ENCODE data around the gene STXBP1. TPM values are rescaled to one million over a fixed set of nuclear protein-coding genes. Genes with fewer than 3 reads are reported as not detected.

Gene STXBP1
- total and polyA plus RNA-seq, 9 of the 15 experiments (the other 6 are each of a cell fraction or from before 2014, with no cell fraction given), result 4.6 to 35.1 (median 9.7) TPM

GRCh38 chr9:127714020-127714750, 102.1 kb downstream of the STXBP1 start:
- H3K9ac ChIP-seq (ENCODE audit: insufficient read depth in 1 of 2, low read depth in 2 of 2, low read length in 2 of 2), result peak overlapping the region in 1 of 2 experiments; percentile 98; a peak in 2 of 4 replicates

More at GRCh38 chr9:127714020-127714750, 102.1 kb downstream of the STXBP1 start:
- DNase-seq (ENCODE audit: extremely low read depth in 1 of 4, low spot score in 3 of 4), result no peak
- H3K4me2 ChIP-seq (ENCODE audit: insufficient read depth, low read length), result 0 out of 2 replicates have a peak overlapping the region, but pooled peaks have one; percentile 33
- H3K4me3 ChIP-seq, result peak overlapping the region; percentile 16; the same call in 1 of the 2 replicates
- no peak overlapping the region for H2AFZ ChIP-seq (ENCODE audit: low read depth, low read length)
- H3K36me3 ChIP-seq (ENCODE audit: control insufficient read depth, insufficient read depth, low read length), result no peaks in the 10 kb centered on the region
- TF ChIP-seq TFAM (CRISPR knock-in tag; conservative IDR thresholded peaks at IDR 0.05), result no peak
- no peak for TF ChIP-seq RCOR1 (IDR thresholded peaks at IDR 0.05; ENCODE audit: borderline replicate concordance in 1 of 2, low read depth in 2 of 2, low read length in 2 of 2)
- 0 out of 2 replicates have a peak, but pooled peaks have one; percentile 43 for TF ChIP-seq E2F5 (CRISPR knock-in tag; IDR thresholded peaks at IDR 0.05)
- TF ChIP-seq, protein P1, sequence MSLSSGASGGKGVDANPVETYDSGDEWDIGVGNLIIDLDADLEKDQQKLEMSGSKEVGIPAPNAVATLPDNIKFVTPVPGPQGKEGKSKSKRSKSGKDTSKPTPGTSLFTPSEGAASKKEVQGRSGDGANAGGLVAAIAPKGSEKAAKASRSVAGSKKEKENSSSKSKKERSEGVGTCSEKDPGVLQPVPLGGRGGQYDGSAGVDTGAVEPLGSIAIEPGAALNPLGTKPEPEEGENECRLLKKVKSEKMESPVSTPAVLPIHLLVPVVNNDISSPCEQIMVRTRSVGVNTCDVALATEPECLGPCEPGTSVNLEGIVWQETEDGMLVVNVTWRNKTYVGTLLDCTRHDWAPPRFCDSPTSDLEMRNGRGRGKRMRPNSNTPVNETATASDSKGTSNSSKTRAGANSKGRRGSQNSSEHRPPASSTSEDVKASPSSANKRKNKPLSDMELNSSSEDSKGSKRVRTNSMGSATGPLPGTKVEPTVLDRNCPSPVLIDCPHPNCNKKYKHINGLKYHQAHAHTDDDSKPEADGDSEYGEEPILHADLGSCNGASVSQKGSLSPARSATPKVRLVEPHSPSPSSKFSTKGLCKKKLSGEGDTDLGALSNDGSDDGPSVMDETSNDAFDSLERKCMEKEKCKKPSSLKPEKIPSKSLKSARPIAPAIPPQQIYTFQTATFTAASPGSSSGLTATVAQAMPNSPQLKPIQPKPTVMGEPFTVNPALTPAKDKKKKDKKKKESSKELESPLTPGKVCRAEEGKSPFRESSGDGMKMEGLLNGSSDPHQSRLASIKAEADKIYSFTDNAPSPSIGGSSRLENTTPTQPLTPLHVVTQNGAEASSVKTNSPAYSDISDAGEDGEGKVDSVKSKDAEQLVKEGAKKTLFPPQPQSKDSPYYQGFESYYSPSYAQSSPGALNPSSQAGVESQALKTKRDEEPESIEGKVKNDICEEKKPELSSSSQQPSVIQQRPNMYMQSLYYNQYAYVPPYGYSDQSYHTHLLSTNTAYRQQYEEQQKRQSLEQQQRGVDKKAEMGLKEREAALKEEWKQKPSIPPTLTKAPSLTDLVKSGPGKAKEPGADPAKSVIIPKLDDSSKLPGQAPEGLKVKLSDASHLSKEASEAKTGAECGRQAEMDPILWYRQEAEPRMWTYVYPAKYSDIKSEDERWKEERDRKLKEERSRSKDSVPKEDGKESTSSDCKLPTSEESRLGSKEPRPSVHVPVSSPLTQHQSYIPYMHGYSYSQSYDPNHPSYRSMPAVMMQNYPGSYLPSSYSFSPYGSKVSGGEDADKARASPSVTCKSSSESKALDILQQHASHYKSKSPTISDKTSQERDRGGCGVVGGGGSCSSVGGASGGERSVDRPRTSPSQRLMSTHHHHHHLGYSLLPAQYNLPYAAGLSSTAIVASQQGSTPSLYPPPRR (CRISPR knock-in tag; IDR thresholded peaks at IDR 0.05; ENCODE audit: borderline replicate concordance), result peak; percentile 56; the same call in 1 of the 2 replicates
- peak; percentile 13; the same call in 1 of the 2 replicates for TF ChIP-seq MAX (CRISPR knock-in tag; IDR thresholded peaks at IDR 0.05)
- H3K9me3 ChIP-seq (replicated peaks; ENCODE audit: control insufficient read depth, insufficient read depth, low read depth, low read length), result no peaks in the 10 kb centered on the region
- in situ Hi-C loops (cut with MboI), result no loop called here
- H3K9me1 ChIP-seq (ENCODE audit: control insufficient read depth, insufficient read depth, low read length), result peaks cover 4% of the 10 kb centered on the region
- no peak for FAIRE-seq
- BruUV-seq (replicated peaks), result no TSS peak
- H4K20me1 ChIP-seq (replicated peaks; ENCODE audit: control insufficient read depth, insufficient read depth, low read length), result peaks cover 3% of the 10 kb centered on the region; the same call in 1 of the 2 replicates
- CTCF ChIA-PET (ENCODE audit: low intra/inter-chr PET ratio), result no interaction called here
- intact Hi-C loops (cut with micrococcal nuclease), result no loop called here
- H3K27ac ChIP-seq (ENCODE audit: extremely low read depth, low read depth, low read length), result no peak overlapping the region
- POLR2A ChIA-PET, result interaction anchor here (0.6 to 0.8 kb wide), 2 partner anchors 30 to 1104 kb away, joined by 3 read pairs; no protein-coding TSS in a partner anchor
- WGBS (ENCODE audit: insufficient coverage, low coverage, missing lambda C conversion rate), result 79% methylated on average over 15 of the region's 19 CpGs
- H3K79me2 ChIP-seq (ENCODE audit: control insufficient read depth, insufficient read depth, low read length), result 0 out of 3 replicates have a peak, but pooled peaks cover 3% of the 10 kb centered on the region
- no peak for ATAC-seq
- peaks cover 4 to 53% of the 10 kb centered on the region in 2 experiments; a peak in 4 of 5 replicates for H3K4me1 ChIP-seq (replicated peaks in 1 of 2; ENCODE audit: control insufficient read depth in 2 of 2, insufficient read depth in 2 of 2, low read length in 2 of 2)
- H3K27me3 ChIP-seq (ENCODE audit: control insufficient read depth in 2 of 2, insufficient read depth in 2 of 2, low read length in 2 of 2), result no peaks in the 10 kb centered on the region

Data from K562 (cell line).